HEK293 (cell line): ENCODE data around the gene CLRN1.

Source experiments
- CTCF ChIA-PET: fragments of 350-600 bp; formaldehyde crosslinking; extraction: SDS; loops from one replicate; lab custom pipeline; 2021; ENCODE audit warnings: antibody characterized with exemption; lab: Yijun Ruan, JAX
- POLR2A ChIA-PET: fragments of 300-600 bp; formaldehyde crosslinking; extraction: SDS; loops from one replicate; lab custom pipeline; 2020; ENCODE audit warnings: antibody characterized with exemption, inconsistent platforms; lab: Yijun Ruan, JAX
- H3K27ac ChIP-seq: fragments of 200-500 bp; sonication (Bioruptor generic); 2 replicates; pipeline ENCODE4 v1.5.1; 2014; ENCODE audit warnings: low read depth, low read length, control low read depth, inconsistent platforms; ENCODE audit errors: extremely low read depth
- H3K36me3 ChIP-seq, 2 experiments: fragments of 200-500 bp in 1 of 2; sonication (Bioruptor generic) in 1 of 2; 1 replicate in 1 of 2; 2 replicates in 1 of 2; pipeline ENCODE4 v1.5.1; 2014 to 2017; ENCODE audit warnings: inconsistent platforms in 2 of 2, low read length in 2 of 2; ENCODE audit not compliant: control insufficient read depth in 2 of 2, insufficient read depth in 1 of 2
- H3K4me1 ChIP-seq: fragments of 200-500 bp; sonication (Bioruptor generic); 2 replicates; pipeline ENCODE4 v1.5.1; 2014; ENCODE audit warnings: mild to moderate bottlenecking, low read length, inconsistent platforms; ENCODE audit not compliant: control insufficient read depth, insufficient read depth
- H3K4me3 ChIP-seq: 2 replicates; pipeline ENCODE4 v1.5.1; 2011; ENCODE audit warnings: low read depth, mild to moderate bottlenecking, control low read depth, low read length, moderate library complexity
- H3K9me3 ChIP-seq: fragments of 200-500 bp; sonication (Bioruptor generic); 2 replicates; pipeline ENCODE4 v1.5.1; 2014; ENCODE audit warnings: low read depth, low read length, inconsistent platforms; ENCODE audit not compliant: control insufficient read depth, insufficient read depth
- CTCF ChIP-seq: fragments of 450-650 bp; formaldehyde crosslinking; IDR thresholded peaks from 2 replicates; pipeline ENCODE4 v1.5.1; 2016; ENCODE audit warnings: missing biosample characterization, missing genetic modification characterization
- EGR2 ChIP-seq: fragments of 450-650 bp; formaldehyde crosslinking; IDR thresholded peaks from 2 replicates; pipeline ENCODE4 v1.5.1; 2016; ENCODE audit warnings: low read depth, missing biosample characterization, missing genetic modification characterization
- PRDM2 ChIP-seq: fragments of 450-650 bp; formaldehyde crosslinking; IDR thresholded peaks from 2 replicates; pipeline ENCODE4 v1.5.1; 2016; ENCODE audit warnings: missing biosample characterization, missing genetic modification characterization, borderline replicate concordance
- REPIN1 ChIP-seq: fragments of 450-650 bp; formaldehyde crosslinking; IDR thresholded peaks from 2 replicates; pipeline ENCODE4 v1.5.1; 2017; ENCODE audit warnings: missing biosample characterization, missing genetic modification characterization, low read depth
- ZBTB1 ChIP-seq: fragments of 450-650 bp; formaldehyde crosslinking; IDR thresholded peaks from 2 replicates; pipeline ENCODE4 v1.5.1; 2016; ENCODE audit warnings: missing biosample characterization, missing genetic modification characterization
- ZNF121 ChIP-seq: fragments of 450-650 bp; formaldehyde crosslinking; IDR thresholded peaks from 2 replicates; pipeline ENCODE4 v1.5.1; 2016; ENCODE audit warnings: missing biosample characterization, missing genetic modification characterization
- ZNF157 ChIP-seq: fragments of 450-650 bp; formaldehyde crosslinking; IDR thresholded peaks from 2 replicates; pipeline ENCODE4 v1.5.1; 2016; ENCODE audit warnings: missing biosample characterization, missing genetic modification characterization
- ZNF169 ChIP-seq: fragments of 450-650 bp; formaldehyde crosslinking; IDR thresholded peaks from 2 replicates; pipeline ENCODE4 v1.5.1; 2016; ENCODE audit warnings: missing biosample characterization, missing genetic modification characterization
- ZNF239 ChIP-seq: fragments of 450-650 bp; formaldehyde crosslinking; IDR thresholded peaks from 2 replicates; pipeline ENCODE4 v1.5.1; 2016; ENCODE audit warnings: missing biosample characterization, missing genetic modification characterization
- ZNF350 ChIP-seq: fragments of 450-650 bp; formaldehyde crosslinking; IDR thresholded peaks from 2 replicates; pipeline ENCODE4 v1.5.0; 2017; ENCODE audit warnings: missing biosample characterization, mild to moderate bottlenecking, missing genetic modification characterization
- ZNF416 ChIP-seq: fragments of 450-650 bp; formaldehyde crosslinking; IDR thresholded peaks from 2 replicates; pipeline ENCODE4 v1.5.1; 2016; ENCODE audit warnings: missing biosample characterization, missing genetic modification characterization
- ZNF426 ChIP-seq: fragments of 450-650 bp; formaldehyde crosslinking; IDR thresholded peaks from 2 replicates; pipeline ENCODE4 v1.5.1; 2017; ENCODE audit warnings: missing biosample characterization, missing genetic modification characterization, mild to moderate bottlenecking, inconsistent platforms, moderate library complexity
- ZNF433 ChIP-seq: fragments of 450-650 bp; formaldehyde crosslinking; IDR thresholded peaks from 2 replicates; pipeline ENCODE4 v1.5.1; 2016; ENCODE audit warnings: missing biosample characterization, missing genetic modification characterization, low read depth
- ZNF518A ChIP-seq: fragments of 450-650 bp; formaldehyde crosslinking; conservative IDR thresholded peaks from 2 replicates; pipeline ENCODE4 v1.5.1; 2016; ENCODE audit warnings: low read depth, missing biosample characterization, missing genetic modification characterization
- ZNF580 ChIP-seq: fragments of 450-650 bp; formaldehyde crosslinking; IDR thresholded peaks from 2 replicates; pipeline ENCODE4 v1.5.1; 2016; ENCODE audit warnings: missing biosample characterization, missing genetic modification characterization
- ZNF596 ChIP-seq: fragments of 450-650 bp; IDR thresholded peaks from 2 replicates; pipeline ENCODE4 v1.5.0; 2018; ENCODE audit warnings: missing biosample characterization, mild to moderate bottlenecking, missing genetic modification characterization, moderate library complexity
- ZNF654 ChIP-seq: fragments of 450-650 bp; formaldehyde crosslinking; IDR thresholded peaks from 2 replicates; pipeline ENCODE4 v1.5.1; 2016; ENCODE audit warnings: low read depth, missing biosample characterization, missing genetic modification characterization
- ZNF670 ChIP-seq: fragments of 450-650 bp; formaldehyde crosslinking; IDR thresholded peaks from 2 replicates; pipeline ENCODE4 v1.5.1; 2016; ENCODE audit warnings: missing biosample characterization, missing genetic modification characterization, low read depth
- ZSCAN23 ChIP-seq: fragments of 450-650 bp; formaldehyde crosslinking; IDR thresholded peaks from 2 replicates; pipeline ENCODE4 v1.5.1; 2016; ENCODE audit warnings: missing biosample characterization, missing genetic modification characterization
- ZSCAN5A ChIP-seq: fragments of 450-650 bp; formaldehyde crosslinking; IDR thresholded peaks from 2 replicates; pipeline ENCODE4 v1.5.1; 2016; ENCODE audit warnings: missing biosample characterization, missing genetic modification characterization

The CLRN1 gene

GRCh38 chr3:150887031-150887430 is 85.5 kb downstream of the CLRN1 start:
- ChIA-PET POLR2A (no interaction called here), CTCF (no interaction called here)
- H3K9me3 ChIP-seq, result no peaks in the 10 kb centered on the region
- TF ChIP-seq ZNF654 (no peak), ZNF239 (tag by site-specific recombination) (no peak), ZNF670 (tag by site-specific recombination) (no peak), ZNF518A (no peak), PRDM2 (tag by site-specific recombination) (no peak), ZNF580 (no peak), REPIN1 (tag by site-specific recombination) (no peak), EGR2 (no peak), ZNF426 (tag by site-specific recombination) (no peak), ZBTB1 (tag by site-specific recombination) (no peak), CTCF (tag by site-specific recombination) (no peak), ZSCAN23 (tag by site-specific recombination) (no peak), ZNF433 (tag by site-specific recombination) (no peak), ZNF596 (tag by site-specific recombination) (no peak), ZNF416 (tag by site-specific recombination) (no peak), ZNF157 (tag by site-specific recombination) (no peak), ZSCAN5A (tag by site-specific recombination) (no peak), ZNF169 (tag by site-specific recombination) (no peak), ZNF121 (tag by site-specific recombination) (no peak), ZNF350 (tag by site-specific recombination) (no peak)
- H3K4me3 ChIP-seq, result no peak overlapping the region
- no peak overlapping the region for H3K27ac ChIP-seq
- H3K4me1 ChIP-seq, result no peaks in the 10 kb centered on the region
- H3K36me3 ChIP-seq, result no peaks in the 10 kb centered on the region
